AG09309 (cell line): ENCODE results near the gene ZNF714.

Experiments
- DNase-seq: peaks from one replicate; pipeline ENCODE4 v3.0.0-alpha.2; 2010; ENCODE audit warnings: low read depth
- H3K4me3 ChIP-seq: 2 replicates; pipeline ENCODE4 v1.5.1; 2011; ENCODE audit warnings: mild to moderate bottlenecking, low read depth, low read length, moderate library complexity; ENCODE audit not compliant: control insufficient read depth
- CTCF ChIP-seq: IDR thresholded peaks from 2 replicates; pipeline ENCODE4 v1.5.1; 2011; ENCODE audit warnings: mild to moderate bottlenecking, low read depth, low read length, inconsistent platforms; ENCODE audit not compliant: insufficient read depth, control insufficient read depth; ENCODE audit errors: missing control alignments

ZNF714 gene

DNA sequence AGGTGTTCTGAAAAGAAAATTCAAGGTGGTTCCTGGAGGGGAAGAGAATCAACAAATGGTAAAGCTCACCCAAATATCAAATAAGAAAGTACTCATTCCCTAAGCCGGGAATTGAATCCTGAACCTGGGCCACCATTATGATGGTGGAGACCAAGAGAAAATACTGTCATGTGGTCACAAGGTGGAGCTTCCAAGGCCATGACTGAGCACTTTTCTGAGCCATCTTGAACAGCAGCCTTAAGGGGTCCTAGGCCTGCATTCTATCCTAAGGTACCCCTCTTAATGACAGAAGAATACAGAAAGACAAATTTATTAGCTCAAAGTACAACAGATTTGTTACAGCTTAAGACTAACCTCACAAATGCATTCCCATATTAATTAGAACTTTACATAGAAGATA is 69.5 kb downstream of the ZNF714 start:
- DNase-seq, result no peak
- TF ChIP-seq CTCF, result no peak
- H3K4me3 ChIP-seq, result no peak overlapping the region

DNA sequence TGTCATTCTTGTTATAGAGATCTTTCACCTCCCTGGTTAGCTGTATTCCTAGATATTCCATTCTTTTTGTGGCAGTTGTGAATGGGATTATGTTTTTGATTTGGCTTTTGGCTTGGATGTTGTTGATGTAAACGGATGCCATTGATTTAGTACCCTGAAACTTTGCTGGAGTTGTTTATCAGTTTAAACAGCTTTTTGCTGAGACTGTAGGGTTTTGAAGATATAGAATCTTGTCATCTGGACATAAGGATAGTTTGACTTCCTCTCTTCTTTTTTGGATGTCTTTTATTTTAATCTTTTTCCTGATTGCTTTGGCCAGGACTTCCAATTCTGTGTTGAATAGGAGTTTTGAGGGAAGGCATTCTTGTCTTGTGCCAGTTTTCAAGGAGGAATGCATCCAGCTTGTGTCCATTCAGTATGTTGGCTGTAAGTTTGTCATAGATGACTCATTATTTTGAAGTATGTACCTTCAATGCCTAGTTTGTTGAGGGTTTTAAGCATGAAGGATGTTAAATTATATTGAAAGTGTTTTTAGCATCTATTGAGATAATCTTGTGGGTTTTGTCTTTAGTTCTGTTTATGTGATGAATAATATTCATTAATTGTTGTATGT is 76.6 kb downstream of the ZNF714 start:
- no peak overlapping the region for H3K4me3 ChIP-seq
- no peak for TF ChIP-seq CTCF
- no peak for DNase-seq

DNA sequence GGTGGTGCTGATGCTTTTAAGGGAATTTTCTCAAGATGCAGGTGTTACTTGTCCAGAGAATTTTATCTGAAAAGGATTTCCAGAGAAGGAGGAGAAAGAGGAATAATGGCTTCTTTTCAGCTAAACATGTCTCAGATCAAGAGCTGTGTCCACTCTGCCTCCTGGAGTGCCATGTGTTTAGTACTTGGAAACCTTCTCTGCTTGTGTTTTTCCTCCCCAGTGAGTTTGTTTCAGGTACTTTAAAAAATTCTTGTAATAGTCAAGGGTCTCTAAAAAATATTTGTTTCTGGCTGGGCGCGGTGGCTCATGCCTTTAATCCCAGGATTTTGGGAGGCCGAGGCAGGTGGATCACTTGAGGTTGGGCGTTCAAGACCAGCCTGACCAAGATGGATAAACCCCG is 82.5 kb downstream of the ZNF714 start:
- no peak for TF ChIP-seq CTCF
- no peak for DNase-seq
- H3K4me3 ChIP-seq, result no peak overlapping the region

GRCh38 chr19:21166436-21166835 is 84.4 kb downstream of the ZNF714 start:
- H3K4me3 ChIP-seq, result no peak overlapping the region
- no peak for TF ChIP-seq CTCF
- DNase-seq, result no peak
